SK-N-SH (cell line): ENCODE measurements around the gene TBC1D21. TPM values are rescaled to one million over a fixed set of nuclear protein-coding genes. Genes with fewer than 3 reads are reported as not detected.
A peak's percentile ranks its signal among the peaks of the same experiment; 100 is the strongest.

Experiments used
- CTCF ChIA-PET: fragments of 300-600, 350-600 bp; formaldehyde crosslinking; extraction: SDS; loops from one replicate; lab custom pipeline; 2021; lab: Yijun Ruan, JAX
- POLR2A ChIA-PET: fragments of 350-600 bp; sonication (Branson Sonifier 250); formaldehyde crosslinking; extraction: SDS; loops from one replicate; lab custom pipeline; 2020; ENCODE audit warnings: antibody characterized with exemption, inconsistent platforms; lab: Yijun Ruan, JAX
- DNase-seq: peaks from one replicate; pipeline ENCODE4 v3.0.0; 2012
- H2AFZ ChIP-seq: fragments of 200-600 bp; sonication (generic); 2 replicates; pipeline ENCODE4 v1.8.1; 2016; ENCODE audit warnings: antibody characterized with exemption, mild to moderate bottlenecking, low read depth
- H3F3A ChIP-seq: fragments of 200-600 bp; sonication (generic); replicated peaks from 2 replicates; pipeline ENCODE3; 2016; ENCODE audit warnings: antibody characterized with exemption, mild to moderate bottlenecking; ENCODE audit not compliant: insufficient read depth
- H3K27ac ChIP-seq, 2 experiments: fragments of 200-500 bp in 1 of 2; fragments of 200-600 bp in 1 of 2; sonication (Bioruptor generic) in 1 of 2; sonication (generic), shearing (Covaris generic) in 1 of 2; 2 replicates each; pipeline versions ENCODE4 v1.5.1 to v1.6.1; 2014 to 2016; ENCODE audit warnings: low read depth in 2 of 2, inconsistent platforms in 1 of 2, low read length in 1 of 2, mild to moderate bottlenecking in 1 of 2, mixed read lengths in 1 of 2
- H3K27me3 ChIP-seq: fragments of 200-600 bp; sonication (generic), shearing (Covaris generic); 2 replicates; pipeline ENCODE4 v1.6.1; 2016; ENCODE audit warnings: mixed run types; ENCODE audit not compliant: insufficient read depth
- H3K36me3 ChIP-seq, 2 experiments: fragments of 200-500 bp in 1 of 2; fragments of 200-600 bp in 1 of 2; sonication (Bioruptor generic) in 1 of 2; sonication (generic) in 1 of 2; replicated peaks in 1 of 2; 2 replicates each; pipeline versions ENCODE3 to v1.5.1; 2014 to 2016; ENCODE audit warnings: low read length in 1 of 2, mild to moderate bottlenecking in 1 of 2; ENCODE audit not compliant: insufficient read depth in 2 of 2, control insufficient read depth in 1 of 2
- H3K4me1 ChIP-seq, 2 experiments: fragments of 200-500 bp in 1 of 2; fragments of 200-600 bp in 1 of 2; sonication (Bioruptor generic) in 1 of 2; sonication (generic), shearing (Covaris generic) in 1 of 2; 2 replicates each; pipeline versions ENCODE4 v1.5.1 to v1.6.1; 2014 to 2016; ENCODE audit warnings: low read depth in 1 of 2, low read length in 1 of 2, mixed run types in 1 of 2; ENCODE audit not compliant: insufficient read depth in 2 of 2, control insufficient read depth in 1 of 2
- H3K4me2 ChIP-seq: fragments of 200-600 bp; sonication (generic), shearing (Covaris generic); 2 replicates; pipeline ENCODE4 v1.6.1; 2017; ENCODE audit warnings: mixed run types
- H3K4me3 ChIP-seq, 2 experiments: fragments of 200-500 bp in 1 of 2; fragments of 200-600 bp in 1 of 2; sonication (Bioruptor generic) in 1 of 2; sonication (generic), shearing (Covaris generic) in 1 of 2; 2 replicates each; pipeline versions ENCODE4 v1.5.1 to v1.8.1; 2014 to 2016; ENCODE audit warnings: low read depth in 2 of 2, inconsistent platforms in 1 of 2, low read length in 1 of 2, mild to moderate bottlenecking in 1 of 2, mixed read lengths in 1 of 2, moderate library complexity in 1 of 2
- H3K79me2 ChIP-seq: fragments of 200-600 bp; sonication (generic); 2 replicates; pipeline ENCODE4 v1.8.1; 2017; ENCODE audit warnings: mild to moderate bottlenecking; ENCODE audit not compliant: insufficient read depth
- H3K9ac ChIP-seq: fragments of 200-600 bp; sonication (generic); 2 replicates; pipeline ENCODE4 v1.6.1; 2017; ENCODE audit warnings: mixed run types
- H3K9me2 ChIP-seq: fragments of 200-600 bp; sonication (generic); 2 replicates; pipeline ENCODE4 v1.6.1; 2017; ENCODE audit warnings: mixed run types
- H3K9me3 ChIP-seq: fragments of 200-600 bp; sonication (generic); 2 replicates; pipeline ENCODE4 v1.6.1; 2017; ENCODE audit warnings: mixed run types, mild to moderate bottlenecking, moderate library complexity
- H4K20me1 ChIP-seq: fragments of 200-600 bp; sonication (generic); 2 replicates; pipeline ENCODE4 v1.6.1; 2017; ENCODE audit warnings: mild to moderate bottlenecking, mixed run types; ENCODE audit not compliant: insufficient read depth
- CHD2 ChIP-seq: fragments of 150-350 bp; IDR thresholded peaks from 2 replicates; pipeline ENCODE4 v1.6.1; 2018; ENCODE audit warnings: low read length; ENCODE audit not compliant: partially characterized antibody
- FOSL2 ChIP-seq: IDR thresholded peaks from 2 replicates; pipeline ENCODE4 v1.4.0; 2012; ENCODE audit warnings: low read depth, mild to moderate bottlenecking, moderate library complexity, borderline replicate concordance
- GABPA ChIP-seq: IDR thresholded peaks from 2 replicates; pipeline ENCODE4 v1.4.0; 2012; ENCODE audit warnings: low read depth, mild to moderate bottlenecking
- MEF2A ChIP-seq: IDR thresholded peaks from 2 replicates; pipeline ENCODE4 v1.4.0; 2012; ENCODE audit warnings: low read depth, borderline replicate concordance
- MXI1 ChIP-seq: IDR thresholded peaks from 2 replicates; pipeline ENCODE4 v1.6.1; 2012; ENCODE audit warnings: mild to moderate bottlenecking, low read depth, low read length, improper control_type of control experiment
- NFIC ChIP-seq: IDR thresholded peaks from 2 replicates; pipeline ENCODE4 v1.4.0; 2012; ENCODE audit warnings: borderline replicate concordance
- RAD21 ChIP-seq: IDR thresholded peaks from 2 replicates; pipeline ENCODE4 v1.6.1; 2012; ENCODE audit warnings: mild to moderate bottlenecking, low read length
- SMC3 ChIP-seq: IDR thresholded peaks from 2 replicates; pipeline ENCODE4 v1.6.1; 2012; ENCODE audit warnings: low read depth, low read length, improper control_type of control experiment
- WGBS: methylation state at CpG from one replicate; pipeline ENCODE4 v1.1.6; 2017; ENCODE audit warnings: low lambda C conversion rate; 5-methylcytosine and 5-hydroxymethylcytosine counted together
- polyA plus RNA-seq, 3 experiments: library from polyadenylated mRNA; depleted of rRNA; stranded (reverse); fragments of >200 nt; gene quantifications; 2 replicates each; pipeline ENCODE4 v1.2.3, GENCODE V29; 2012
- TF ChIP-seq, protein P1 (sequence below): IDR thresholded peaks from 2 replicates; pipeline ENCODE4 v1.4.0; 2012; ENCODE audit warnings: low read depth, borderline replicate concordance
- TF ChIP-seq, protein P2 (sequence below): fragments of 200-600 bp; sonication (generic); IDR thresholded peaks from 2 replicates; pipeline ENCODE4 v1.6.1; 2017; ENCODE audit warnings: antibody characterized with exemption, mild to moderate bottlenecking, moderate library complexity
- TF ChIP-seq, protein P3 (sequence below): IDR thresholded peaks from 2 replicates; pipeline ENCODE4 v1.4.0; 2012; ENCODE audit warnings: low read depth, borderline replicate concordance
- TF ChIP-seq, protein P4 (sequence below): IDR thresholded peaks from 2 replicates; pipeline ENCODE4; 2012

TBC1D21 gene
- polyA plus RNA-seq, 1 of the 3 experiments (the other 2 are of a cell fraction) = not detected

DNA sequence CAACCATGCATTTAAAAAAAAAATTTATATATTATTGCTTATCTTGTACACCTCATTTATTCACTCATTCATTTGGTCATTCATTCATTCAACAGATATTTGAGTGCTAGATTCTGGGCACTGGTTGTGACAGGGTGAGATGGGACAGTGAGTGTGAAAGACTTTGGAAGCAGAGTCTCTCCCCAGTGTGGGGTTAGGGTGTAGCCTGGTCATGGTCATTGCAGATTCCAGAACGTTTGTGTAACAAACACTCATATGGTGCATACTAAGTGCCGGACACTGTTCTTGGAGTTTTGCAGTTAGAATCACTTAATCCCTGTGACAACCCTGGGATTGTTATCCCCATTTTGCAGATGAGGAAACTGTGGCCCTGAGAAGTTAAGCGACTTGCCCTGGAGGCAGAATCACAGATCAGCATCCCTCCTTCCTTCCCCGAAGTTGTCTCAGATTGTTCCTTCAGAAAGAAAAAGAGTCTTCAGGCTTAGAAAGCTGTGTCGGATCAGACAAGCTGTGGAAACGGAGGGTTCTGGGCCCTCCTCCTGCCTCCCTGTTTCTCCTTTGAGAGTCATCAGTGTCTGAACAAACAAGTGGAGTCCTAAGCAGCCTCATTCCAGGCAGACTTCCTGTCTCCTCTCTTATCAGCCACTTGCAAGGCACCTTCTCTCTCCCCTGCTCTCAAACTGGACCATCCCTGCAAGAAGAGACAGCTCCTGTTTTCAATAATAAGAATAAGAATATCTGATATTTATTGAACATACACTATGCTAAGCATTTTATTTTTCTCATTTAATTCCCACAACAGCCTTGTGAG, 59.2 kb downstream of the TBC1D21 start:
- TF ChIP-seq, protein P1, sequence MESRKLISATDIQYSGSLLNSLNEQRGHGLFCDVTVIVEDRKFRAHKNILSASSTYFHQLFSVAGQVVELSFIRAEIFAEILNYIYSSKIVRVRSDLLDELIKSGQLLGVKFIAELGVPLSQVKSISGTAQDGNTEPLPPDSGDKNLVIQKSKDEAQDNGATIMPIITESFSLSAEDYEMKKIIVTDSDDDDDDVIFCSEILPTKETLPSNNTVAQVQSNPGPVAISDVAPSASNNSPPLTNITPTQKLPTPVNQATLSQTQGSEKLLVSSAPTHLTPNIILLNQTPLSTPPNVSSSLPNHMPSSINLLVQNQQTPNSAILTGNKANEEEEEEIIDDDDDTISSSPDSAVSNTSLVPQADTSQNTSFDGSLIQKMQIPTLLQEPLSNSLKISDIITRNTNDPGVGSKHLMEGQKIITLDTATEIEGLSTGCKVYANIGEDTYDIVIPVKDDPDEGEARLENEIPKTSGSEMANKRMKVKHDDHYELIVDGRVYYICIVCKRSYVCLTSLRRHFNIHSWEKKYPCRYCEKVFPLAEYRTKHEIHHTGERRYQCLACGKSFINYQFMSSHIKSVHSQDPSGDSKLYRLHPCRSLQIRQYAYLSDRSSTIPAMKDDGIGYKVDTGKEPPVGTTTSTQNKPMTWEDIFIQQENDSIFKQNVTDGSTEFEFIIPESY = no peak
- TF ChIP-seq, protein P2, sequence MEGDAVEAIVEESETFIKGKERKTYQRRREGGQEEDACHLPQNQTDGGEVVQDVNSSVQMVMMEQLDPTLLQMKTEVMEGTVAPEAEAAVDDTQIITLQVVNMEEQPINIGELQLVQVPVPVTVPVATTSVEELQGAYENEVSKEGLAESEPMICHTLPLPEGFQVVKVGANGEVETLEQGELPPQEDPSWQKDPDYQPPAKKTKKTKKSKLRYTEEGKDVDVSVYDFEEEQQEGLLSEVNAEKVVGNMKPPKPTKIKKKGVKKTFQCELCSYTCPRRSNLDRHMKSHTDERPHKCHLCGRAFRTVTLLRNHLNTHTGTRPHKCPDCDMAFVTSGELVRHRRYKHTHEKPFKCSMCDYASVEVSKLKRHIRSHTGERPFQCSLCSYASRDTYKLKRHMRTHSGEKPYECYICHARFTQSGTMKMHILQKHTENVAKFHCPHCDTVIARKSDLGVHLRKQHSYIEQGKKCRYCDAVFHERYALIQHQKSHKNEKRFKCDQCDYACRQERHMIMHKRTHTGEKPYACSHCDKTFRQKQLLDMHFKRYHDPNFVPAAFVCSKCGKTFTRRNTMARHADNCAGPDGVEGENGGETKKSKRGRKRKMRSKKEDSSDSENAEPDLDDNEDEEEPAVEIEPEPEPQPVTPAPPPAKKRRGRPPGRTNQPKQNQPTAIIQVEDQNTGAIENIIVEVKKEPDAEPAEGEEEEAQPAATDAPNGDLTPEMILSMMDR = no peak
- TF ChIP-seq, protein P3, sequence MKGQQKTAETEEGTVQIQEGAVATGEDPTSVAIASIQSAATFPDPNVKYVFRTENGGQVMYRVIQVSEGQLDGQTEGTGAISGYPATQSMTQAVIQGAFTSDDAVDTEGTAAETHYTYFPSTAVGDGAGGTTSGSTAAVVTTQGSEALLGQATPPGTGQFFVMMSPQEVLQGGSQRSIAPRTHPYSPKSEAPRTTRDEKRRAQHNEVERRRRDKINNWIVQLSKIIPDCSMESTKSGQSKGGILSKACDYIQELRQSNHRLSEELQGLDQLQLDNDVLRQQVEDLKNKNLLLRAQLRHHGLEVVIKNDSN = no peak
- no peak for TF ChIP-seq FOSL2
- no peak for TF ChIP-seq CHD2
- no peak for TF ChIP-seq MEF2A
- TF ChIP-seq NFIC = no peak
- TF ChIP-seq, protein P4, sequence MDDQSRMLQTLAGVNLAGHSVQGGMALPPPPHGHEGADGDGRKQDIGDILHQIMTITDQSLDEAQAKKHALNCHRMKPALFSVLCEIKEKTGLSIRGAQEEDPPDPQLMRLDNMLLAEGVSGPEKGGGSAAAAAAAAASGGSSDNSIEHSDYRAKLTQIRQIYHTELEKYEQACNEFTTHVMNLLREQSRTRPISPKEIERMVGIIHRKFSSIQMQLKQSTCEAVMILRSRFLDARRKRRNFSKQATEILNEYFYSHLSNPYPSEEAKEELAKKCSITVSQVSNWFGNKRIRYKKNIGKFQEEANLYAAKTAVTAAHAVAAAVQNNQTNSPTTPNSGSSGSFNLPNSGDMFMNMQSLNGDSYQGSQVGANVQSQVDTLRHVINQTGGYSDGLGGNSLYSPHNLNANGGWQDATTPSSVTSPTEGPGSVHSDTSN = no peak
- no peak for TF ChIP-seq GABPA
- TF ChIP-seq MXI1 = no peak
- TF ChIP-seq RAD21 = no peak
- TF ChIP-seq SMC3 = no peak
- H3K9me2 ChIP-seq = no peaks in the 10 kb centered on the region
- H4K20me1 ChIP-seq = no peaks in the 10 kb centered on the region
- H3K4me1 ChIP-seq = peaks cover 37 to 62% of the 10 kb centered on the region in 2 experiments
- H3K9me3 ChIP-seq = no peaks in the 10 kb centered on the region
- no peak for DNase-seq
- H3K27ac ChIP-seq = peak overlapping the region in 1 of 2 experiments; percentile 98; a peak in 1 of 4 replicates
- H3K36me3 ChIP-seq = no peaks in the 10 kb centered on the region
- ChIA-PET POLR2A (no interaction called here), CTCF (interaction anchor here (0.8 to 1.5 kb wide), 7 partner anchors 16 to 388 kb away, joined by 3 to 5 read pairs (median 3); no protein-coding TSS in a partner anchor)
- no peaks in the 10 kb centered on the region for H3K27me3 ChIP-seq
- no peak overlapping the region for H3K4me3 ChIP-seq
- no peak overlapping the region for H2AFZ ChIP-seq
- H3K9ac ChIP-seq = 0 out of 2 replicates have a peak overlapping the region, but pooled peaks have one; percentile 4
- H3K79me2 ChIP-seq = peaks cover 43% of the 10 kb centered on the region
- WGBS = 62% methylated on average over 6 of the region's 6 CpGs
- peaks cover 20% of the 10 kb centered on the region for H3F3A ChIP-seq
- H3K4me2 ChIP-seq = no peak overlapping the region
